Endothelial cell of umbilical vein (primary cell): ENCODE data around the gene PRR5L. TPM values are rescaled to one million over a fixed set of nuclear protein-coding genes. Genes with fewer than 3 reads are reported as not detected.

Experiments
- BruUV-seq: library from RNA; stranded (reverse); fragments of 400-500 nt; replicated peaks from 2 replicates; lab custom pipeline; 2021; lab: Mats Ljungman, UMichigan
- CTCF ChIA-PET: fragments of 300-600, 350-600 bp; sonication (Branson Sonifier 250); formaldehyde crosslinking; loops from one replicate; lab custom pipeline; 2021; ENCODE audit warnings: antibody characterized with exemption, inconsistent platforms; lab: Charles Lee
- POLR2A ChIA-PET: fragments of 300-600, 350-600 bp; sonication (Branson Sonifier 250); formaldehyde crosslinking; loops from one replicate; lab custom pipeline; 2021; ENCODE audit warnings: antibody characterized with exemption, inconsistent platforms; lab: Charles Lee
- DNase-seq: peaks from one replicate; pipeline ENCODE4 v3.0.0-alpha.2; 2011; ENCODE audit warnings: low read depth, low spot score
- FAIRE-seq: peaks from 2 replicates; lab custom pipeline; 2011; peaks lifted over from hg19 to GRCh38; lab: Jason Lieb, UNC
- H2AFZ ChIP-seq: 2 replicates; pipeline ENCODE4 v1.6.0; 2012; ENCODE audit warnings: low read depth, low read length, control low read depth, inconsistent platforms
- H3K27ac ChIP-seq: 2 replicates; pipeline ENCODE4 v1.5.1; 2011; ENCODE audit warnings: low read depth, mild to moderate bottlenecking, control low read depth, low read length, moderate library complexity; ENCODE audit not compliant: insufficient read depth
- H3K27me3 ChIP-seq, 2 experiments: 2 replicates each; pipeline versions ENCODE4 v1.6.0 to v1.6.1; 2011; ENCODE audit warnings: low read length in 2 of 2, mixed read lengths in 1 of 2; ENCODE audit not compliant: control insufficient read depth in 2 of 2, insufficient read depth in 2 of 2
- H3K36me3 ChIP-seq, 2 experiments: 2 replicates in 1 of 2; 3 replicates in 1 of 2; pipeline ENCODE4 v1.5.1; 2011; ENCODE audit warnings: low read length in 2 of 2, mild to moderate bottlenecking in 1 of 2, moderate library complexity in 1 of 2; ENCODE audit not compliant: control insufficient read depth in 2 of 2, insufficient read depth in 2 of 2; ENCODE audit errors: extremely low read depth in 1 of 2
- H3K4me1 ChIP-seq: 3 replicates; pipeline ENCODE4 v1.5.1; 2011; ENCODE audit warnings: mild to moderate bottlenecking, low read length; ENCODE audit not compliant: control insufficient read depth, insufficient read depth; ENCODE audit errors: extremely low read depth
- H3K4me2 ChIP-seq: 2 replicates; pipeline ENCODE4 v1.6.1; 2011; ENCODE audit warnings: low read length, control low read depth, mixed read lengths; ENCODE audit not compliant: insufficient read depth
- H3K4me3 ChIP-seq, 3 experiments: fragments of 200-600 bp in 1 of 3; sonication (generic), shearing (Covaris generic) in 1 of 3; replicated peaks in 1 of 3; 2 replicates each; pipeline ENCODE4 v1.5.1; 2011 to 2016; ENCODE audit warnings: control low read depth in 3 of 3, low read length in 3 of 3, mild to moderate bottlenecking in 2 of 3, inconsistent platforms in 1 of 3, low read depth in 1 of 3, moderate library complexity in 1 of 3; ENCODE audit not compliant: insufficient read depth in 1 of 3
- H3K79me2 ChIP-seq: 2 replicates; pipeline ENCODE4 v1.6.0; 2012; ENCODE audit warnings: low read length, inconsistent platforms; ENCODE audit not compliant: control insufficient read depth, insufficient read depth
- H3K9ac ChIP-seq: replicated peaks from 2 replicates; pipeline ENCODE3; 2011; ENCODE audit warnings: low read length, control low read depth; ENCODE audit not compliant: insufficient read depth; ENCODE audit errors: extremely low read depth
- H3K9me1 ChIP-seq: replicated peaks from 3 replicates; pipeline ENCODE4 v1.6.0; 2011; ENCODE audit warnings: mild to moderate bottlenecking, low read length; ENCODE audit not compliant: control insufficient read depth, insufficient read depth; ENCODE audit errors: extremely low read depth
- H3K9me3 ChIP-seq: replicated peaks from 2 replicates; pipeline ENCODE4 v1.5.1; 2012; ENCODE audit warnings: low read length, inconsistent platforms; ENCODE audit not compliant: control insufficient read depth, insufficient read depth
- H4K20me1 ChIP-seq: replicated peaks from 2 replicates; pipeline ENCODE3; 2011; ENCODE audit warnings: mild to moderate bottlenecking, low read length; ENCODE audit not compliant: control insufficient read depth, insufficient read depth; ENCODE audit errors: extremely low read depth
- EZH2 ChIP-seq: IDR thresholded peaks from 2 replicates; pipeline ENCODE4 v1.6.1; 2012; ENCODE audit warnings: borderline replicate concordance, low read depth, mild to moderate bottlenecking, moderate library complexity, low read length, inconsistent platforms; ENCODE audit not compliant: severe bottlenecking
- FOS ChIP-seq: IDR thresholded peaks from 2 replicates; pipeline ENCODE4 v1.6.1; 2011; ENCODE audit warnings: mild to moderate bottlenecking, low read length, moderate library complexity, borderline replicate concordance; ENCODE audit not compliant: insufficient read depth
- GATA2 ChIP-seq: IDR thresholded peaks from 2 replicates; pipeline ENCODE4 v1.7.0; 2011; ENCODE audit warnings: low read depth, mild to moderate bottlenecking, moderate library complexity, mixed read lengths, low read length; ENCODE audit not compliant: insufficient read length, insufficient read depth
- JUN ChIP-seq: IDR thresholded peaks from 2 replicates; pipeline ENCODE4 v1.6.1; 2011; ENCODE audit warnings: borderline replicate concordance, low read depth; ENCODE audit not compliant: insufficient read length, insufficient read depth
- MYC ChIP-seq: IDR thresholded peaks from one replicate; pipeline ENCODE4 v1.6.1; 2011; ENCODE audit warnings: mild to moderate bottlenecking, low read depth, low read length
- POLR2A ChIP-seq: IDR thresholded peaks from 2 replicates; pipeline ENCODE4 v1.6.1; 2012; ENCODE audit warnings: low read depth, mild to moderate bottlenecking, control low read depth, low read length
- POLR2AphosphoS5 ChIP-seq: IDR thresholded peaks from 2 replicates; pipeline ENCODE4 v1.6.1; 2012; ENCODE audit warnings: low read depth, mild to moderate bottlenecking, control low read depth, low read length, moderate library complexity; ENCODE audit not compliant: insufficient read depth
- dilution Hi-C: fragments of 300-500 bp; cut with MboI; formaldehyde crosslinking; loops from one replicate; pipeline ENCODE4 v1.15.0; 2019; ENCODE audit warnings: low sequenced_read_pairs; ENCODE audit not compliant: extremely low pct_ligation_motif_present
- intact Hi-C: fragments of 100-400 bp; cut with micrococcal nuclease; formaldehyde crosslinking; loops from one replicate; pipeline ENCODE4 v1.10.0; 2022
- polyA plus RNA-seq, 4 experiments: library from polyadenylated mRNA; depleted of rRNA in 3 of 4; stranded (reverse) in 3 of 4; unstranded in 1 of 4; fragments of >200 nt; gene quantifications; 2 replicates each; pipeline versions ENCODE4 v1.2.1 to v1.2.3, GENCODE V29; 2011 to 2012; ENCODE audit warnings: missing spikeins in 1 of 4
- total RNA-seq: library from RNA; stranded (reverse); gene quantifications from 2 replicates; pipeline ENCODE4 v1.2.3, GENCODE V29; 2021
- TF ChIP-seq, protein P1 (sequence below), 2 donors: IDR thresholded peaks; 1 replicate in 1 of 2; 2 replicates in 1 of 2; pipeline ENCODE4 v1.5.1; 2011; ENCODE audit warnings: low read length in 2 of 2, mild to moderate bottlenecking in 2 of 2, moderate library complexity in 2 of 2, control low read depth in 1 of 2, inconsistent platforms in 1 of 2, low read depth in 1 of 2; ENCODE audit not compliant: insufficient read depth in 1 of 2; ENCODE audit errors: extremely low read depth in 1 of 2

PRR5L gene
- total and polyA plus RNA-seq, 2 donors (not counting 3 experiments of a cell fraction or from before 2014, with no cell fraction given) = 2.5 to 6.1 TPM

DNA sequence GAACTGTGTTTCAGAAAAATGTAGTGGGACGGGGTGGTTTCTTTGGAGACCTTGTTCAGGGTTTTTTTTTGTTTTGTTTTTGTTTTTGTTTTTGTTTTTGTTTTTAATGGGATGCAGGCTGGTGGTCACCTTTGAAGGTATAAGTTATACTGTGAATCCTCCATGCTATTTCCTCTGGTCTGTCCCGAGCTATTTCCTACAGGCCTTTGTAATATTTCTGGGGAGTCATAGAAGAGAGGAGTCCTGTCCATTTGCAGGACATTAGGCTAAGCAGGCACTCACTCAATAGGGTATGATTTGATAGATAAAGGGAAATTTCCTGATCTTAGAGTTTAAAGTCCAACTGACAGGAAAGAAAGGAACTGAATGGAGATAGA, 136.0 kb downstream of the PRR5L start:
- no peak overlapping the region for H2AFZ ChIP-seq
- peak overlapping the region; percentile 38 for H3K4me2 ChIP-seq
- intact Hi-C loops (loop anchor here (2.0 kb wide), 1 partner anchor 55 kb away; no protein-coding TSS in a partner anchor), dilution Hi-C loops (no loop called here)
- H3K36me3 ChIP-seq = no peaks in the 10 kb centered on the region
- H3K9me1 ChIP-seq = no peaks in the 10 kb centered on the region
- no peak for DNase-seq
- BruUV-seq = no TSS peak
- peak overlapping the region; percentile 33 for H3K27ac ChIP-seq
- peaks cover 11% of the 10 kb centered on the region for H3K4me1 ChIP-seq
- no peak overlapping the region for H3K4me3 ChIP-seq
- H3K79me2 ChIP-seq = no peaks in the 10 kb centered on the region
- POLR2A ChIA-PET = interaction anchor here (0.7 kb wide), 1 partner anchor 22 kb away, joined by 3 read pairs; no protein-coding TSS in a partner anchor
- no peaks in the 10 kb centered on the region for H3K9me3 ChIP-seq
- no peaks in the 10 kb centered on the region for H3K27me3 ChIP-seq
- FAIRE-seq = no peak
- TF ChIP-seq EZH2 = no peak
- no peak for TF ChIP-seq FOS
- TF ChIP-seq, protein P1, sequence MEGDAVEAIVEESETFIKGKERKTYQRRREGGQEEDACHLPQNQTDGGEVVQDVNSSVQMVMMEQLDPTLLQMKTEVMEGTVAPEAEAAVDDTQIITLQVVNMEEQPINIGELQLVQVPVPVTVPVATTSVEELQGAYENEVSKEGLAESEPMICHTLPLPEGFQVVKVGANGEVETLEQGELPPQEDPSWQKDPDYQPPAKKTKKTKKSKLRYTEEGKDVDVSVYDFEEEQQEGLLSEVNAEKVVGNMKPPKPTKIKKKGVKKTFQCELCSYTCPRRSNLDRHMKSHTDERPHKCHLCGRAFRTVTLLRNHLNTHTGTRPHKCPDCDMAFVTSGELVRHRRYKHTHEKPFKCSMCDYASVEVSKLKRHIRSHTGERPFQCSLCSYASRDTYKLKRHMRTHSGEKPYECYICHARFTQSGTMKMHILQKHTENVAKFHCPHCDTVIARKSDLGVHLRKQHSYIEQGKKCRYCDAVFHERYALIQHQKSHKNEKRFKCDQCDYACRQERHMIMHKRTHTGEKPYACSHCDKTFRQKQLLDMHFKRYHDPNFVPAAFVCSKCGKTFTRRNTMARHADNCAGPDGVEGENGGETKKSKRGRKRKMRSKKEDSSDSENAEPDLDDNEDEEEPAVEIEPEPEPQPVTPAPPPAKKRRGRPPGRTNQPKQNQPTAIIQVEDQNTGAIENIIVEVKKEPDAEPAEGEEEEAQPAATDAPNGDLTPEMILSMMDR (IDR thresholded peaks at IDR 0.05; ENCODE audit: extremely low read depth in 1 of 2, insufficient read depth in 1 of 2, low read depth in 1 of 2, low read length in 2 of 2) = no peak
- no peak for TF ChIP-seq MYC
- TF ChIP-seq POLR2A = no peak
- no peak for TF ChIP-seq POLR2AphosphoS5
- no peak for TF ChIP-seq GATA2
- TF ChIP-seq JUN = no peak
- CTCF ChIA-PET = interaction anchor here (0.7 to 1.6 kb wide), 8 partner anchors 9 to 61 kb away, joined by 3 to 9 read pairs (median 4); no protein-coding TSS in a partner anchor
- no peak overlapping the region for H3K9ac ChIP-seq
- no peaks in the 10 kb centered on the region for H4K20me1 ChIP-seq
